Body of pancreas (tissue), 4 donors: ENCODE data around the gene PTPN21. TPM values are rescaled to one million over a fixed set of nuclear protein-coding genes. Genes with fewer than 3 reads are reported as not detected.

Experiments
- ATAC-seq: fragments of 150-250 bp; one replicate; pipeline ENCODE4 v1.9.1; 2016
- DNase-seq, 4 donors: peaks; one replicate each; pipeline ENCODE4 v3.0.0-alpha.2; 2019
- H3K27ac ChIP-seq, 4 donors: fragments of 200-600 bp; sonication (generic); 1 replicate in 3 of 4; 2 replicates in 1 of 4; pipeline versions ENCODE4 v1.5.1 to v1.6.1; 2016 to 2019; ENCODE audit warnings: mild to moderate bottlenecking in 1 of 4, mixed read lengths in 1 of 4, moderate library complexity in 1 of 4
- H3K27me3 ChIP-seq, 2 donors: fragments of 200-600 bp; sonication (generic); one replicate each; pipeline ENCODE4 v1.6.0; 2016; ENCODE audit warnings: mild to moderate bottlenecking in 1 of 2
- H3K36me3 ChIP-seq, 2 donors: fragments of 200-600 bp; sonication (generic); replicated peaks in 1 of 2; 2 replicates each; pipeline ENCODE4 v1.5.1; 2016; ENCODE audit warnings: low read depth in 2 of 2; ENCODE audit not compliant: insufficient read depth in 1 of 2
- H3K4me1 ChIP-seq: fragments of 200-600 bp; sonication (generic); one replicate; pipeline ENCODE4 v1.6.0; 2016
- H3K4me3 ChIP-seq, 2 donors: fragments of 200-600 bp; sonication (generic); 1 replicate in 1 of 2; 2 replicates in 1 of 2; pipeline ENCODE4 v1.5.1; 2016 to 2019
- H3K9me3 ChIP-seq, 3 donors: fragments of 200-600 bp; sonication (generic); 1 replicate in 2 of 3; 2 replicates in 1 of 3; pipeline ENCODE4 v1.5.1; 2016
- CTCF ChIP-seq, 7 experiments: fragments of 450-650 bp in 4 of 7; fragments of 200-600 bp in 3 of 7; sonication (generic) in 3 of 7; IDR thresholded peaks; one replicate each; pipeline ENCODE4 v1.5.1; 2016 to 2019; ENCODE audit warnings: antibody characterized with exemption in 7 of 7
- POLR2A ChIP-seq, 3 donors: fragments of 450-650 bp; IDR thresholded peaks; one replicate each; pipeline ENCODE4 v1.6.1; 2016; ENCODE audit warnings: antibody characterized with exemption in 3 of 3, mild to moderate bottlenecking in 2 of 3
- WGBS, 2 donors: methylation state at CpG; one replicate each; pipeline ENCODE4 v1.1.5; 2017; 5-methylcytosine and 5-hydroxymethylcytosine counted together
- intact Hi-C: fragments of 100-400 bp; cut with DNase I; formaldehyde crosslinking; loops from one replicate; pipeline ENCODE4 v1.15.1; 2023
- total RNA-seq, 2 donors: library from RNA; depleted of rRNA; stranded (reverse); fragments of >200 nt; gene quantifications; one replicate each; pipeline ENCODE4 v1.1.0, GENCODE V29; 2016

Gene PTPN21
- total RNA-seq, 2 donors from 2014 or later, result 10.5 to 10.9 TPM

- Histone ChIP-seq H3K4me3 (no peak overlapping the region), H3K4me1 (peaks cover 49% of the 10 kb centered on the region), H3K27ac (no peak overlapping the region), H3K27me3 (no peaks in the 10 kb centered on the region), H3K36me3 (no peaks in the 10 kb centered on the region), H3K9me3 (no peaks in the 10 kb centered on the region)
- ATAC-seq (no peak), DNase-seq (no peak)
- whole genome bisulfite sequencing, 2 donors, result 93 to 100% methylated on average over 2 of the region's 2 CpGs
- intact Hi-C loops, result no loop called here
- TF ChIP-seq POLR2A (IDR thresholded peaks at IDR 0.05) (no peak), CTCF (IDR thresholded peaks at IDR 0.05) (no peak)
Observed at GRCh38 chr14:88519907-88520306, 34.9 kb downstream of the PTPN21 start.

GRCh38 chr14:88518592-88519512, 36.0 kb downstream of the PTPN21 start:
- Histone ChIP-seq H3K4me1 (peaks cover 49% of the 10 kb centered on the region), H3K9me3 (no peaks in the 10 kb centered on the region), H3K27ac (peak overlapping the region in 1 of 4 donors; percentile 32), H3K27me3 (no peaks in the 10 kb centered on the region), H3K36me3 (no peaks in the 10 kb centered on the region), H3K4me3 (no peak overlapping the region)
- intact Hi-C loops, result no loop called here
- ATAC-seq (no peak), DNase-seq (no peak)
- TF ChIP-seq POLR2A (IDR thresholded peaks at IDR 0.05), result no peak
- no peak for TF ChIP-seq CTCF (IDR thresholded peaks at IDR 0.05)
- WGBS, 2 donors, result 75 to 78% methylated on average over 5 of the region's 5 CpGs

GRCh38 chr14:88516861-88517357, 37.9 kb downstream of the PTPN21 start:
- DNase-seq, result peak in 2 of 4 donors; percentile 37 to 41
- H3K9me3 ChIP-seq, result no peaks in the 10 kb centered on the region
- H3K36me3 ChIP-seq, result no peaks in the 10 kb centered on the region
- H3K27ac ChIP-seq, result peak overlapping the region; percentile 18 to 72 (median 34)
- whole genome bisulfite sequencing, 2 donors, result 22 to 33% methylated on average over 7 of the region's 7 CpGs
- intact Hi-C loops, result no loop called here
- TF ChIP-seq POLR2A (IDR thresholded peaks at IDR 0.05) (no peak), CTCF (IDR thresholded peaks at IDR 0.05) (no peak)
- ATAC-seq, result peak; percentile 38
- H3K27me3 ChIP-seq, result no peaks in the 10 kb centered on the region
- no peak overlapping the region for H3K4me3 ChIP-seq
- H3K4me1 ChIP-seq, result peaks cover 38% of the 10 kb centered on the region

- Histone ChIP-seq H3K4me3 (no peak overlapping the region), H3K27me3 (no peaks in the 10 kb centered on the region), H3K4me1 (peaks cover 28% of the 10 kb centered on the region), H3K27ac (peak overlapping the region in 2 of 4 donors; percentile 19 to 72), H3K9me3 (no peaks in the 10 kb centered on the region), H3K36me3 (no peaks in the 10 kb centered on the region)
- intact Hi-C loops, result no loop called here
- DNase-seq (no peak), ATAC-seq (no peak)
- 23 to 41% methylated on average over 1 of the region's 1 CpG for WGBS, 2 donors
- TF ChIP-seq POLR2A (IDR thresholded peaks at IDR 0.05) (no peak), CTCF (IDR thresholded peaks at IDR 0.05) (no peak)
Observed at GRCh38 chr14:88515499-88516221, 39.1 kb downstream of the PTPN21 start.
